ENCODE results near the gene SGIP1. TPM values are rescaled to one million over a fixed set of nuclear protein-coding genes. Genes with fewer than 3 reads are reported as not detected.

SGIP1 gene
- total RNA-seq, 1 experiment from 2014 or later, result 1.6 TPM

DNA sequence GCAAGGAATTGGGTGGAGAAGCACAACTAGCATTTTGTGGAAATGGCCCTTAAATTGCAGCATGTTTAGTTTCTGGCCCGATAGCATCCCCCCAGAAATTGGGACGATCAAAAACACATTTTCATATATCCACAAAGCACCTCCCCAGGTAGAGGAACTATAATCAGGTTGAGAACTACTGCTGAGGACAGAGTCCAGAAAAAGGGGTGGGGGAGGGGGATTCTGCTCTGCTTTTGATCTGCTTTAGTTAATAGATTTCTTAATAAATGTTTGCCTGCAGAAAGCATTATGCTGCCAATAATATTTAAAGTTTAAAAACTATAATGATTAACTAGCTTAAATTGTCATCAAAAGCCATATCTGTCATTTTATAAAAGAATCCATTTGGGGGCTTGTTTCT is 203.9 kb downstream of the SGIP1 start:
- ChIA-PET CTCF (no interaction called here), POLR2A (ENCODE audit: low non-redundant PET) (no interaction called here)
- H3K4me1 ChIP-seq (ENCODE audit: insufficient read depth, low read length, poor library complexity, severe bottlenecking), result peaks cover 13% of the 10 kb centered on the region
- H3K9me3 ChIP-seq (ENCODE audit: low read depth, low read length, poor library complexity, severe bottlenecking), result no peaks in the 10 kb centered on the region
- no TSS peak for BruUV-seq (replicated peaks)
- no peaks in the 10 kb centered on the region for H3K27me3 ChIP-seq (replicated peaks; ENCODE audit: insufficient read depth, low read depth, low read length, poor library complexity)
- intact Hi-C loops (cut with micrococcal nuclease; ENCODE audit: unreplicated experiment), result no loop called here
- no peak overlapping the region for H3K27ac ChIP-seq (ENCODE audit: low read depth, low read length, poor library complexity, severe bottlenecking)
- TF ChIP-seq CTCF (conservative IDR thresholded peaks at IDR 0.05; ENCODE audit: low read depth, low read length) (no peak), EZH2 (IDR thresholded peaks at IDR 0.05; ENCODE audit: borderline replicate concordance, low read depth, low read length, poor library complexity, severe bottlenecking) (no peak)
- no peak for DNase-seq (ENCODE audit: low spot score)
- H3K4me3 ChIP-seq (ENCODE audit: low read depth, low read length, poor library complexity, severe bottlenecking), result no peak overlapping the region
- no peaks in the 10 kb centered on the region for H3K36me3 ChIP-seq (ENCODE audit: insufficient read depth, low read length, poor library complexity, severe bottlenecking)

DNA sequence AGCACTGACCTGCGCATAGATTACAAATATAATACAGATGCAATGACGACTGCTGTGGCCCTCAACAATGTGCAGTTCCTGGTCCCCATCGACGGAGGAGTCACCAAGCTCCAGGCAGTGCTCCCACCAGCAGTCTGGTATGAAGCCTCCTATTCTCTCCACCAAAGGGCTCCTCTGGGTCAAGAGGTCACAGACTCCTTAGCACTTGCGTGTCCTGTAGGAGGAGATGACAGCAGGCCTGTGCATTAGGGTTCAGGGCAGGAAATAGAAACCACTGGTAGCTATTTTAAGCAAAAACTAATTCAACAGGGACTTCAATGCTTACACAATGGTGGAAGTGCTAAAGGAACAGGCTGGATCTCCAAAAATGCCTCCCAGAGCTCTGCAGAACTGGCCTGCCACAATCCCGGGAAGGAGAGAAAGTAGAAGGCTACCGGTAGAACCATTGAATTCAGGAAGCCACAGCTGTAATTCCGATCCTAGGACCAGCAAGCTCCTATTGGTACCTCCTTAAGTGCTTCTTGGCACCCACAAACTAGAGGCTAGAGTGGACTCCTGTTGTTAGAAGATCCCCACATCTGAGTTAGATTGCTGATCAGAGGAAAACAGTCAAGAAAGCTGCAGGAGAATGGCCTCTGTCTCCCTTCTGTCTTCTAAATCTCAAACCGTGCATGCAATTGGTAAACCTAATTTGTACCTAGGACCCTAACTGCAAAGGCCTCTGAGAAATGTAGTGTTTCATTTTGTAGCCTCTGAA is 205.6 kb downstream of the SGIP1 start:
- DNase-seq (ENCODE audit: low spot score), result no peak
- TF ChIP-seq CTCF (conservative IDR thresholded peaks at IDR 0.05; ENCODE audit: low read depth, low read length) (no peak), EZH2 (IDR thresholded peaks at IDR 0.05; ENCODE audit: borderline replicate concordance, low read depth, low read length, poor library complexity, severe bottlenecking) (no peak)
- Histone ChIP-seq H3K36me3 (ENCODE audit: insufficient read depth, low read length, poor library complexity, severe bottlenecking) (no peaks in the 10 kb centered on the region), H3K9me3 (ENCODE audit: low read depth, low read length, poor library complexity, severe bottlenecking) (no peaks in the 10 kb centered on the region), H3K27me3 (replicated peaks; ENCODE audit: insufficient read depth, low read depth, low read length, poor library complexity) (no peaks in the 10 kb centered on the region), H3K4me3 (ENCODE audit: low read depth, low read length, poor library complexity, severe bottlenecking) (no peak overlapping the region), H3K27ac (ENCODE audit: low read depth, low read length, poor library complexity, severe bottlenecking) (no peak overlapping the region), H3K4me1 (ENCODE audit: insufficient read depth, low read length, poor library complexity, severe bottlenecking) (no peaks in the 10 kb centered on the region)
- POLR2A ChIA-PET (ENCODE audit: low non-redundant PET), result no interaction called here
- intact Hi-C loops (cut with micrococcal nuclease; ENCODE audit: unreplicated experiment), result no loop called here
- no TSS peak for BruUV-seq (replicated peaks)
- CTCF ChIA-PET, result no interaction called here

- ChIA-PET CTCF (no interaction called here), POLR2A (ENCODE audit: low non-redundant PET) (no interaction called here)
- Histone ChIP-seq H3K4me1 (ENCODE audit: insufficient read depth, low read length, poor library complexity, severe bottlenecking) (no peaks in the 10 kb centered on the region), H3K9me3 (ENCODE audit: low read depth, low read length, poor library complexity, severe bottlenecking) (no peaks in the 10 kb centered on the region), H3K27ac (ENCODE audit: low read depth, low read length, poor library complexity, severe bottlenecking) (no peak overlapping the region), H3K36me3 (ENCODE audit: insufficient read depth, low read length, poor library complexity, severe bottlenecking) (no peaks in the 10 kb centered on the region), H3K27me3 (replicated peaks; ENCODE audit: insufficient read depth, low read depth, low read length, poor library complexity) (no peaks in the 10 kb centered on the region), H3K4me3 (ENCODE audit: low read depth, low read length, poor library complexity, severe bottlenecking) (no peak overlapping the region)
- no peak for TF ChIP-seq EZH2 (IDR thresholded peaks at IDR 0.05; ENCODE audit: borderline replicate concordance, low read depth, low read length, poor library complexity, severe bottlenecking)
- no peak for TF ChIP-seq CTCF (conservative IDR thresholded peaks at IDR 0.05; ENCODE audit: low read depth, low read length)
- DNase-seq (ENCODE audit: low spot score), result no peak
- BruUV-seq (replicated peaks), result no TSS peak
- intact Hi-C loops (cut with micrococcal nuclease; ENCODE audit: unreplicated experiment), result no loop called here
These were observed 211.5 kb downstream of the SGIP1 start for GRCh38 chr1:66745451-66745850.
